ENCODE results near the gene ARMH1. TPM values are rescaled to one million over a fixed set of nuclear protein-coding genes. Genes with fewer than 3 reads are reported as not detected.
A peak's percentile ranks its signal among the peaks of the same experiment; 100 is the strongest.

The ARMH1 gene
- total and polyA plus RNA-seq, 2 donors (not counting 1 experiment from before 2014, with no cell fraction given), result 10.2 to 225 TPM

DNA sequence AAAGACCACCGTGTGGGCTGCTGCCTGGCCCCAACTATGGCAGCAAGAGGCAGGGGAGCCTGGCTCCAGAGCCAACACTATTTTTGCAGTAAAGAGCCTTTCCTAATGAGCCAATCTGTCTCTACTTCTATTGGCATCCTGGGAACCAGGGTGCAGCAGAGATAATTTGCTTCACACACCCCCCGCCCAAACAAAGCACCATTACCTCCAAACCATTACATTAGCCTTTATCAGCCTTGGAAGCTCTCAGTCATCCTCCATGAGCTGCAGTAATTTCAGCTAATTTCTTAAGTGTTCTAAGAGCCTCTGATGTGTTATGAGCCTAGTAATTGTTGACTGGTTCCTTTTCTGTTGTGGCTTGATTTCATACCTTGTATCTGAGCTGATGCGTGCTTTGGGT, 21.6 kb downstream of the ARMH1 start:
- ChIA-PET CTCF (interaction anchor here (0.6 to 4.4 kb wide), 15 partner anchors 11 to 63 kb away, joined by 3 to 23 read pairs (median 5); partner anchors contain the start of genes ARMH1, RNU5D-1 and TMEM53), POLR2A (interaction anchor here (0.6 to 1.4 kb wide), 8 partner anchors 17 to 79 kb away, joined by 3 to 8 read pairs (median 4); partner anchors contain the start of genes ARMH1, RPS8 and TMEM53)
- no peak overlapping the region for H3K4me3 Mint-ChIP-seq
- no peak for DNase-seq
- Histone ChIP-seq H3K4me1 (ENCODE audit: control insufficient read depth in 2 of 2, insufficient read depth in 2 of 2, low read length in 2 of 2) (peaks cover 44% of the 10 kb centered on the region in 2 donors), H3K4me3 (ENCODE audit: control extremely low read depth in 1 of 5, extremely low read depth in 1 of 5, insufficient read depth in 1 of 5, low read depth in 2 of 5, low read length in 4 of 5) (no peak overlapping the region), H2AFZ (ENCODE audit: insufficient read depth, low read depth, low read length, poor library complexity, severe bottlenecking) (no peak overlapping the region), H3K27ac (ENCODE audit: low read length in 2 of 2) (no peak overlapping the region), H3K79me2 (ENCODE audit: control insufficient read depth, insufficient read depth, low read length) (peaks cover 5% of the 10 kb centered on the region), H3K9ac (ENCODE audit: low read length) (peak overlapping the region; percentile 32), H3K9me3 (ENCODE audit: control extremely low read depth in 1 of 3, control insufficient read depth in 2 of 3, insufficient read depth in 1 of 3, low read length in 2 of 3) (no peaks in the 10 kb centered on the region), H3K27me3 (replicated peaks in 1 of 4; ENCODE audit: control extremely low read depth in 1 of 4, control insufficient read depth in 3 of 4, insufficient read depth in 4 of 4, low read length in 3 of 4) (no peaks in the 10 kb centered on the region), H4K20me1 (ENCODE audit: control insufficient read depth, insufficient read depth, low read length, poor library complexity, severe bottlenecking) (no peaks in the 10 kb centered on the region), H3K4me2 (replicated peaks; ENCODE audit: low read depth, low read length, poor library complexity, severe bottlenecking) (peak overlapping the region; percentile 65), H3K36me3 (replicated peaks in 1 of 2; ENCODE audit: control extremely low read depth in 1 of 2, control insufficient read depth in 1 of 2, extremely low read depth in 1 of 2, insufficient read depth in 2 of 2, low read length in 1 of 2) (peaks cover 0 to 2% of the 10 kb centered on the region in 2 experiments)
- no peaks in the 10 kb centered on the region for H3K9me3 Mint-ChIP-seq (ENCODE audit: insufficient read depth)
- WGBS (ENCODE audit: insufficient coverage), result 92% methylated on average over 2 of the region's 3 CpGs
- no peaks in the 10 kb centered on the region for H3K27me3 Mint-ChIP-seq
- TF ChIP-seq, protein P1, sequence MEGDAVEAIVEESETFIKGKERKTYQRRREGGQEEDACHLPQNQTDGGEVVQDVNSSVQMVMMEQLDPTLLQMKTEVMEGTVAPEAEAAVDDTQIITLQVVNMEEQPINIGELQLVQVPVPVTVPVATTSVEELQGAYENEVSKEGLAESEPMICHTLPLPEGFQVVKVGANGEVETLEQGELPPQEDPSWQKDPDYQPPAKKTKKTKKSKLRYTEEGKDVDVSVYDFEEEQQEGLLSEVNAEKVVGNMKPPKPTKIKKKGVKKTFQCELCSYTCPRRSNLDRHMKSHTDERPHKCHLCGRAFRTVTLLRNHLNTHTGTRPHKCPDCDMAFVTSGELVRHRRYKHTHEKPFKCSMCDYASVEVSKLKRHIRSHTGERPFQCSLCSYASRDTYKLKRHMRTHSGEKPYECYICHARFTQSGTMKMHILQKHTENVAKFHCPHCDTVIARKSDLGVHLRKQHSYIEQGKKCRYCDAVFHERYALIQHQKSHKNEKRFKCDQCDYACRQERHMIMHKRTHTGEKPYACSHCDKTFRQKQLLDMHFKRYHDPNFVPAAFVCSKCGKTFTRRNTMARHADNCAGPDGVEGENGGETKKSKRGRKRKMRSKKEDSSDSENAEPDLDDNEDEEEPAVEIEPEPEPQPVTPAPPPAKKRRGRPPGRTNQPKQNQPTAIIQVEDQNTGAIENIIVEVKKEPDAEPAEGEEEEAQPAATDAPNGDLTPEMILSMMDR (IDR thresholded peaks at IDR 0.05), result no peak
- no peak for TF ChIP-seq EZH2 (IDR thresholded peaks at IDR 0.05; ENCODE audit: borderline replicate concordance, insufficient read depth, low read depth, low read length, poor library complexity, severe bottlenecking)
- ATAC-seq (ENCODE audit: low read depth), result no peak
- intact Hi-C loops (cut with micrococcal nuclease), result no loop called here
- no peak overlapping the region for H3K27ac Mint-ChIP-seq
- H3K4me1 Mint-ChIP-seq, result peaks cover 45% of the 10 kb centered on the region

DNA sequence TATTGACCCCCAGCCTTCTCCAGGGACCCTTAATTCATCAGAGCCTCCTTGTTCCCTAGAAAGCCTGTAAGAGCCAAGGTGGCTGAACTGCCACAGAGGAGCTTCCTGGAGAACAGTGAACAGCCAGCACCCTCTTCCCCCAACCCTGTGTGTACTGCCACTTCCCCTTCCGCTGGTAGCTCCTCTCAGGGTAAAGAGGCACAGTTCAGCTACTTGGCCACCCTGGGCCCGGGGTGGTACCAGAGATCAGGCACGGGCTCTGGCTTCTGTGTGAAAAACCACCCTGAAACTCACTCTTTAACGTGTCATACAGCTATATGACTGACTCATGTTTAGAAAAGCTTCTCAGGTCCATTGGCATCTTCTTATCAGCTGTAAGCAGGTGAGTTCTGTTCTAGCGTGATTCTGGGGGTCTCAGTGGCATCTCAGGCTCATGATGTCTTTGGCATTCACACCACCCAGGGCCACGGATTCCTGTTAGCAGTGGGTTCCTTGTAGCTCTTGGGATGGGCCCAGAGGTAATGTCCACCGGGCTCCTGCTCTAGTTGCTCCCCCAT, 22.4 kb downstream of the ARMH1 start:
- intact Hi-C loops (cut with micrococcal nuclease), result no loop called here
- Histone ChIP-seq H3K27ac (ENCODE audit: low read length in 2 of 2) (peak overlapping the region in 1 of 2 donors; percentile 67), H3K9ac (ENCODE audit: low read length) (peak overlapping the region; percentile 32), H3K9me3 (ENCODE audit: control extremely low read depth in 1 of 3, control insufficient read depth in 2 of 3, insufficient read depth in 1 of 3, low read length in 2 of 3) (no peaks in the 10 kb centered on the region), H3K4me3 (ENCODE audit: control extremely low read depth in 1 of 5, extremely low read depth in 1 of 5, insufficient read depth in 1 of 5, low read depth in 2 of 5, low read length in 4 of 5) (peak overlapping the region in 1 of 5 experiments; percentile 15), H3K4me2 (replicated peaks; ENCODE audit: low read depth, low read length, poor library complexity, severe bottlenecking) (peak overlapping the region; percentile 65), H3K36me3 (replicated peaks in 1 of 2; ENCODE audit: control extremely low read depth in 1 of 2, control insufficient read depth in 1 of 2, extremely low read depth in 1 of 2, insufficient read depth in 2 of 2, low read length in 1 of 2) (peaks cover 0 to 2% of the 10 kb centered on the region in 2 experiments), H4K20me1 (ENCODE audit: control insufficient read depth, insufficient read depth, low read length, poor library complexity, severe bottlenecking) (no peaks in the 10 kb centered on the region), H3K27me3 (replicated peaks in 1 of 4; ENCODE audit: control extremely low read depth in 1 of 4, control insufficient read depth in 3 of 4, insufficient read depth in 4 of 4, low read length in 3 of 4) (no peaks in the 10 kb centered on the region), H3K4me1 (ENCODE audit: control insufficient read depth in 2 of 2, insufficient read depth in 2 of 2, low read length in 2 of 2) (peaks cover 44% of the 10 kb centered on the region in 2 donors), H3K79me2 (ENCODE audit: control insufficient read depth, insufficient read depth, low read length) (peaks cover 5% of the 10 kb centered on the region), H2AFZ (ENCODE audit: insufficient read depth, low read depth, low read length, poor library complexity, severe bottlenecking) (peak overlapping the region; percentile 66)
- DNase-seq (peak; percentile 64), ATAC-seq (ENCODE audit: low read depth) (peak; percentile 60)
- peak overlapping the region; percentile 62 for H3K4me3 Mint-ChIP-seq
- TF ChIP-seq, protein P1 (IDR thresholded peaks at IDR 0.05), result no peak
- no peak for TF ChIP-seq EZH2 (IDR thresholded peaks at IDR 0.05; ENCODE audit: borderline replicate concordance, insufficient read depth, low read depth, low read length, poor library complexity, severe bottlenecking)
- H3K4me1 Mint-ChIP-seq, result peaks cover 45% of the 10 kb centered on the region
- ChIA-PET CTCF (interaction anchor here (0.6 to 4.4 kb wide), 14 partner anchors 10 to 117 kb away, joined by 3 to 23 read pairs (median 5); partner anchors contain the start of genes ARMH1, RNU5D-1 and TMEM53), POLR2A (interaction anchor here (0.6 to 1.4 kb wide), 5 partner anchors 16 to 65 kb away, joined by 3 to 8 read pairs (median 4); partner anchors contain the start of genes ARMH1 and TMEM53)
- H3K9me3 Mint-ChIP-seq (ENCODE audit: insufficient read depth), result no peaks in the 10 kb centered on the region
- WGBS (ENCODE audit: insufficient coverage), result 25% methylated on average over 6 of the region's 7 CpGs
- peak overlapping the region; percentile 89 for H3K27ac Mint-ChIP-seq
- H3K27me3 Mint-ChIP-seq, result no peaks in the 10 kb centered on the region

Data from B cell (primary cell).